SU-DHL-6 (cell line): ENCODE measurements around the gene BCL2L1.

Experiments
- CTCF ChIP-seq: fragments of 200-600 bp; sonication (generic); IDR thresholded peaks from one replicate; pipeline ENCODE4 v1.5.1; 2017; ENCODE audit warnings: antibody characterized with exemption, mild to moderate bottlenecking, low read length, moderate library complexity; ENCODE audit not compliant: insufficient read depth, poor library complexity, severe bottlenecking
- EZH2phosphoT487 ChIP-seq: fragments of 200-600 bp; sonication (generic), shearing (Covaris generic); conservative IDR thresholded peaks from 2 replicates; pipeline ENCODE4 v1.6.1; 2018; ENCODE audit warnings: mild to moderate bottlenecking, antibody characterized with exemption, low read length, moderate library complexity, mixed read lengths

- TF ChIP-seq CTCF: no peak
- TF ChIP-seq EZH2phosphoT487: no peak
Observed at GRCh38 chr20:31709939-31710338, 12.7 kb downstream of the BCL2L1 start.
